GM12872 (cell line): ENCODE data around the gene PHLDA2.

ENCODE experiments used
- TF ChIP-seq, protein P1 (sequence below): IDR thresholded peaks from 3 replicates; pipeline ENCODE4 v1.5.1; 2011; ENCODE audit warnings: low read depth, mild to moderate bottlenecking, low read length, moderate library complexity; ENCODE audit not compliant: insufficient read depth

Gene PHLDA2

DNA sequence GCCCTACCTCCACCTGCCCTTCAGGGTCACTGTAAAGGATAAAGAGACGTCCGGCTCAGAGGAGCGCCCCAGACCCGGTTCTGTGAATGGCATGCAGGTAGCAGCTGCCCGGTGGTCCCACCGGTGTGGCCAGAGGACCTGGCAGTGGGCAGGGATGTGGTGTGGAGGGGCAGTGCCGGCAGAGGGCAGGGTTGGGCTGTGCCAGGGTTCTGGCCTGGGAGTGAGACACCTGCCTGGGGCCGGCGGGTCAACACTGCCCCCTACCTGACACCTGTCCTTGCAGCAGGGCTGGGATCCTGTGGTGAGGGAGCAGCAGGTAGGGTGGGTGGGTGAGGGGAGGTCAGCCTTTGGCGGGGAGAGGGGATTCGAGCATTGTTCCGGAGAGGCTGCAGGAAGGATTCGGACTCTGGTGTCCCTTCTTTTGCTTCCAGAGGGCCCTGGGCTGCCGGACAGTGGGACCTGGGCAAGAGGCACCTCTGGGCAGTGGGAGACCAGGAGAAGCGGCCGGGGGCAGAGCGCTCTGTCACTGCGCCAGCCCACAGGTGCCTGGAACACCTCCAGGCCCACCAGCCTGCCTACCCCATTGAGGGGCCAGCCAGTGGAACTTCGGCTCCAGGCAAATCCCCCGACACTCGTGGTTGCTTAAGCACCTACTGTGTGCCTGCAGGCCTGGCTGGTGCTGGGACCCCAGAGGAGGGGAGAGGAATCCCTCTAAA lies 1.6 kb upstream of the PHLDA2 start:
- TF ChIP-seq, protein P1, sequence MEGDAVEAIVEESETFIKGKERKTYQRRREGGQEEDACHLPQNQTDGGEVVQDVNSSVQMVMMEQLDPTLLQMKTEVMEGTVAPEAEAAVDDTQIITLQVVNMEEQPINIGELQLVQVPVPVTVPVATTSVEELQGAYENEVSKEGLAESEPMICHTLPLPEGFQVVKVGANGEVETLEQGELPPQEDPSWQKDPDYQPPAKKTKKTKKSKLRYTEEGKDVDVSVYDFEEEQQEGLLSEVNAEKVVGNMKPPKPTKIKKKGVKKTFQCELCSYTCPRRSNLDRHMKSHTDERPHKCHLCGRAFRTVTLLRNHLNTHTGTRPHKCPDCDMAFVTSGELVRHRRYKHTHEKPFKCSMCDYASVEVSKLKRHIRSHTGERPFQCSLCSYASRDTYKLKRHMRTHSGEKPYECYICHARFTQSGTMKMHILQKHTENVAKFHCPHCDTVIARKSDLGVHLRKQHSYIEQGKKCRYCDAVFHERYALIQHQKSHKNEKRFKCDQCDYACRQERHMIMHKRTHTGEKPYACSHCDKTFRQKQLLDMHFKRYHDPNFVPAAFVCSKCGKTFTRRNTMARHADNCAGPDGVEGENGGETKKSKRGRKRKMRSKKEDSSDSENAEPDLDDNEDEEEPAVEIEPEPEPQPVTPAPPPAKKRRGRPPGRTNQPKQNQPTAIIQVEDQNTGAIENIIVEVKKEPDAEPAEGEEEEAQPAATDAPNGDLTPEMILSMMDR, result peak; percentile 81

DNA sequence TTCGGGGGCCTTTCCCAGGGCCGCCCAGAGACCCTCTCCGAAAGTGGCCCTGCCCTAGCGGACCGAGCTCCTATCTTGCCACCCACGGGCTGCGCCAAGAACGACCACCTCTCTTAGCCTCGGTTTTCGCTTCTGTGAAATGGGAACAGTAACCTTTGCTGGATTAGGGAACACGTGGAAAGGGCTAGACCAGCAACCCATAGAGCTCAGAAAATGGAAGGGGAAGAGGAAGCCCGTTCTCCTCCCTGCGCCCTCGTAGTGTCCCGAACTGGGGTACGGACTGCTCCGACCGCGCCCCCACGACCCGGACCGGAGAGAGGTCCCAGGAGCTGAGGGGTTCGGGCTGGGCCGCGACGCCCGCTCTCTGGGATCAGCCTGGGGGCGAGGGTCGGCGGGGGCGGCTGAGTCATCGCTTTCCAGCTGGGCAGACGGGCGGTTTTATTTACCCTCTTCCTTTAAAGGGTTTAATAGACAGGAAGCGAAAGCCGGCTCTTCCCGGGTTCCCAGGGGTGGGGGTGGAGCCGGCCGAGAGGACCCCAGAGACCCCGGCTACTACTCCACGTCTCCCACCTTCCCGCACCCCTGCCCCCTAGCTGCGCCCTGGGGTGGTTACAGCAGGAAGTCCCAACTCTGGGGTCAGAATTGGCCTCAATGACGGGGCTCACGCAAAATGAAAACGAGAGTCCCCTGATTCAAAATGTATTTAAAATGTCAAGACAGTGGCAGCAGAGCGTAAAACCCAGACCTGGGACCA lies 907 bp upstream of the PHLDA2 start:
- TF ChIP-seq, protein P1, result peak; percentile 53; the same call in 2 of the 3 replicates

DNA sequence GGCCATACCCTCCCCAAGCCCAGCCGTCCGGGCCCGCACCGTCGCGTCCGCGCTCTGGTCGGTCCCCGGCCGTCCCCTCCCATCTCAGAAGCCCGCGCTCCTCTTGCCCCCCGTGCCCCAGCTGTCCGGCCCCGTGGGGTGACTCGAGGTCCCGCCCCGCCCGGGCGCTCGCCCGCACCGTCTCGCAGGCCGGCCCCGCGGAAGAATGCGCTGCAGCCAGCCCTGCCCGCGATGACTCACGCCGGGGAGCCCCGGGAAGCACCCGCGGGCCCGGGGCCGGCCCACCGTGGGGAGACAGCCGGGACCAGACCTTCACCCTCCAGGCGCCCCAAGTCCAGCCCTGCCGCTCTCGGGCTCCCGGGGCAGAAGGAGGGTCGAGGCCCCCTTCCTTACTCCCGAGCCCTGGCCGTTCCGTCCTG lies 320 bp upstream of the PHLDA2 start:
- TF ChIP-seq, protein P1, result no peak

DNA sequence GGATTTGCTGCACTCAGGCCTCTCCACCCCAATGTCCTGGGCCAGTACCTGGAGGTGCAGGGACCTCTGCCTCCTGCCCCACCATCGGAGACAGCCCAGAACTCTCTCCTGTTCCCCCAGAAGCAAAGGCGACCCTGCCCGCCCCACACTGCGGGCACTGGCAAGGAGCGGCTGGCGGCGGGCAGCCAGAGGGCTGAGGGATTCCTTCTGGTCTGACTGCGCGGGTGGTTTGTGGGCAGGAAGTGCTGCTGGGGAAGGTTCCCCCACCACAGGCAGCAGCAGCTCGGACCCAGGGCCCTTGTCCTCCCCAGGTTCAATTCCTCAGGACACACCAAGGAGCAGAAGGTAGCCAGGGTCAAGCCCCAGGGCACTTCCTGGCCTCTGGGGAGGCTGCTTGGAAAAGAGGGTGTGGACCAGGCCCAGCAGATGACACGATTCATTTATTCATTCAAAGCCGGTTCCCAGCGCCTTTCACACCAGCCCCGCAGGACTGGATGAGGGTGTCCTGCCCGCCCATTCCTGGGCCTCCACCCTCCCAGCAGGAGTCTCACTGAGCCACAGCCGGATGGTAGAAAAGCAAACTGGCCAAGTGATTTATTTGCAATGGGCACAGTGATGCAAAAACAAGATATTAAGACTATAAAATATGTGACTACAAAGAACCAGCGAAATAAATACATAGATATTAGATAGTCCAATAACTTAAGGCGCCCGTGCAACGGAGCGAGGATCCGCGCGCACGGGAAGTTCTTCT lies 1.2 kb downstream of the PHLDA2 start:
- TF ChIP-seq, protein P1, result no peak

DNA sequence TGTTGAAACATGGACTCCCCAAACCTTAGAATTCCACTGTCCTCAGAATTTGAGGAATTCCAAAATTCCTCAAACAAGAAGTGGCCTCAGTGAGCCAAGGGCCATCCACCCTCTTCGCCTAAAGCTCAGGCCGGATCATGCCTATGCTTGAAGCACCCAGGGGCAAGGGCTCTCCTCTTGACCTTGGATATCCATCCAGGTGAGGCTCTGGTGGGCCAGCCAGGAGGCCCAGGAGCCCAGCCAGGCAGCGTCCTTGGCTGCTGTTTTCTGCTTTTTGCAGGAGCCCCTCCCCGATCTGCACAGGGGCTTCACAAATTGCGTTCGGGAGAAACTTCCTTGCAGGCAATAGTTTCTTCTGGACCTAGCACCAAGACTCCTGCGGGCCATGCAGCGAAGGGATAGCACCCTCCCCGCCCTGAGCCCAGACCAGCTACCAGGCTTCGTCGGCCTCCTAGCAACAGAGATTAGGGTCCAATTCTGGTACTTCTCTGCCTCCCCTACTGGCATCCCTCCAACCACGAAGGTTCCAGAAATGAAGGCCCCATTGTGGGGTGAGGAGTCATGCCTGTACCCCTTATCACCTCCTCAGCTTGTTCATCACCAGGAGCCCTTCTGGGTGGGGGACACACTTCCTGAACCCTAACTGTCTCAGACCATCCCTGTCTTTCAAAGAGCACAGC lies 2.0 kb downstream of the PHLDA2 start:
- TF ChIP-seq, protein P1, result no peak

DNA sequence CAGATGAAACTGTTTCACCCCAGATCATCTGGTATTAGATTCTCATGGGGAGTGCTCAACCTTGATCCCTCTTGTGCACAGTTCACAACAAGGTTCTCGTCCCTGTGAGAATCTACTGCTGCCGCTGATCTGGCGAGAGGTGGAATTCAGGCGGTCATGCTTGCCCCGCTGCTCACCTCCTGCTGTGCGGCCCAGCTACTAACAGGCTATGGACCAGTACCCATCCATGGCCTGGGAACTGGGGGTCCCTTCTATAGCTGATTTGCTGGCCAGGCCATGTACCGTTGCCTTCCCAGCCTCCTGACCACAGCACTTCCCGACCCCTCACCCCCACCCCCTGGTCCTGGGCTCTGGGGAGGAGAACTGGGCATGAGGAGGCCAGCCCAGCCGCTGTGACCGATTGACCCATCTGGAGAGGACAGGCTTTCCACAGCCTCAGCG lies 2.6 kb downstream of the PHLDA2 start:
- TF ChIP-seq, protein P1, result no peak
